HG03342 (cell line): ENCODE results near the gene KRTAP5-3.

Experiments
- ATAC-seq: cut with Tn5 transposase; IDR thresholded peaks from one replicate; pipeline ENCODE4 v1.9.1; 2021; ENCODE audit warnings: mild to moderate bottlenecking, moderate library complexity; ENCODE audit not compliant: unreplicated experiment

KRTAP5-3 gene

GRCh38 chr11:1643146-1643690 is 35.0 kb upstream of the KRTAP5-3 start:
- no peak for ATAC-seq

DNA sequence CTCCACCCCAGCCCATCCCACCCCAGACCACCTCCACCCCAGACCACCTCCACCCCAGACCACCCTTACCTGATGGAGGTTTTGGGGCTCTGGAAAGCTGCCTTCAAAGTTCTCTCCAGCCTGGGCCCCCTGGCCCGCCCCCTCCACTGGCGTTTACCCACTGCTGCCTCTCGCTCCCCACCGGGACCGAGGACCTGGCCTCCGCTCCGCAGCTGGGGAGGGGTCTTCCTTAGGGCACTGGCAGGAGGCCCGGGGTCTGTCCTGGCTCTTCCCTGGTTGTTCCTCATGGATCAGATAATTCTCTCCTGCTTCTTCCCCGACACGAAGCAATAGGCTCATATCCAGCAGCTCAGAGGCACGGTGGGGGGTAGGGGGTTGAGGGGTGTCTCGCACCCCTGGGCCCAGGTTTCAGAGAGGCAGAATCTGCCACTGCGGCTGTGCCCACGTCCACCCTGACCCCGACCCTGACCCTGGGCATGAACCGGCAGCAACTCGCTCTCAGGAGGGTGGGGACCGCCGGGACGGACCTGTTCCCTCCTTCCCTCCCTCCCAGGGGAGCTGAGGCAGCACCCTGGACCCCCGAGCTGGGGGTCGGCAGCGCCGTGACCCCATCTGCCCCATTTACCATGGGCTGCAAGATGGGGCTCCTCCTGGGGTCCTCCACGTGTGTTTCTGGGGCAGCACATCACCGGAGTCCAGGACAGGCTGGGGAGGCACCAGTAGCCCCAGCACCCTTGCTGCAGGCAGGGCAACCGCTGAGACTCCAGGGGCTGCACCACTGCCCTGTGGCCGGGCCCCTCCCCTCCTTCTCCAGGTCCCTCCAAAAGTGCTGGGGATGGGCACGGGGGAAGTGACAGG is 34.3 kb upstream of the KRTAP5-3 start:
- no peak for ATAC-seq

GRCh38 chr11:1641096-1641495 is 32.8 kb upstream of the KRTAP5-3 start:
- ATAC-seq: no peak

- ATAC-seq: no peak
These were observed 32.0 kb upstream of the KRTAP5-3 start for GRCh38 chr11:1640076-1640946.

DNA sequence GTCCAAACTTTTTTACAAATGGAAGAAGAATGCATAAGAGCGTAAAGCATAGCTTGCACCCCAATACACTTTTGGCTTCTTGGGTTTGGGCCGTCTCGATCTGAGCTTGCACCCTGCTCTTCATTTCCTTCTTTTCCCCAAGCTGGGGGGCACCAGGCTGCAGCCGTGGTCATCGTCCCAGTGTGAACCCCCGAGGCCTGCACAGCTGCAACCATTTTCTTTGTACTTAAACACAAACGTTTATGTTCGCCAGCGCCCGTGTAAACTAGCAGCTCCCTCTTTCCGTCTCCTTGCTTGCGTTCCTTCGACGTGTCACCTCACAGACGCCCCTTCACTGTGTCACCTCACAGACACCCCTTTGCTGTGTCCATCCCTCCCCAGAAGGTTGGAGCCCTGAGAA is 31.4 kb upstream of the KRTAP5-3 start:
- ATAC-seq: no peak

DNA sequence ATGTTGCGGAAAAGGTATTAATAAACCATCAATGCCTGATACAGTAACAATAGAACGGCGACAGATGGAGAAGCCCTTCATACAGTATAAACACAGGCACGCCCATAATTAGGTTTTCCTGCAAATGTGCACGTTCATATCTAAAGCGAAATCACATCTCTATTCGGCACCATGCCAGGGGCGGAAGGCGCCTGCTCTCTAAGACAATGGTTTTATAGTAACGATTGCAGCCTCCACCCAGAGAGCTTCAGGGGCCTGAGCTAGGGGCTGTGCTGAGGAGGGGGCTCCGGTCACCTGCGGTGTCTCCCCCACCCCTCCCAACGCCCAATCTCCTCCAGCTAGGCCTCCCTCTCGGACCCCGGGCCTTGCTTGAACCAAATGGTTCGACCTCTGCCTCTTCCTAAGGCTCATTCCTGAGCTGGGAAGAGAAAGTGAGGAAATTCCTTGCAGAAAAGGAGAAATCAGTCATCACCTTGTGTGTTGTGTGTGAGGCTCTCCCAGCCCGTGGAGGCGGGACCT is 30.9 kb upstream of the KRTAP5-3 start:
- ATAC-seq: no peak

- no peak for ATAC-seq
These were observed 30.1 kb upstream of the KRTAP5-3 start for GRCh38 chr11:1638344-1638743.

DNA sequence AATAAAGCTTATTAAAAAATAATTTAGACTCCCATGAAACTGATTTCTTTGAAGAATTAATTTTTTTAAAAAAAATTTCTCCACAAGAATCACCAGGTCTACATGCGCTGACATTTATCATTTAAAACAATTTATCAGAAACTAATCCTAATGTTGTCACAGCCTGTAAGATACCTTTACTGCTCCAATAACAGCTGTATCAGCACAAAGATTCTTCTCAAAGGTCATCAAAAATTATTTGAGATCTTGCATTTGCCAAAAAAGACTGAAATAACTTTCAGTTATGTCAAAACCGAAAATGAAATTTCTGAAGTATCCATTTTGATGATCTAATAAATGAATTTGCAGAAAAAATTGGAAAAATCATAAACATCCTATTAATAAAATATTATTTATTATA is 29.4 kb upstream of the KRTAP5-3 start:
- ATAC-seq: no peak

DNA sequence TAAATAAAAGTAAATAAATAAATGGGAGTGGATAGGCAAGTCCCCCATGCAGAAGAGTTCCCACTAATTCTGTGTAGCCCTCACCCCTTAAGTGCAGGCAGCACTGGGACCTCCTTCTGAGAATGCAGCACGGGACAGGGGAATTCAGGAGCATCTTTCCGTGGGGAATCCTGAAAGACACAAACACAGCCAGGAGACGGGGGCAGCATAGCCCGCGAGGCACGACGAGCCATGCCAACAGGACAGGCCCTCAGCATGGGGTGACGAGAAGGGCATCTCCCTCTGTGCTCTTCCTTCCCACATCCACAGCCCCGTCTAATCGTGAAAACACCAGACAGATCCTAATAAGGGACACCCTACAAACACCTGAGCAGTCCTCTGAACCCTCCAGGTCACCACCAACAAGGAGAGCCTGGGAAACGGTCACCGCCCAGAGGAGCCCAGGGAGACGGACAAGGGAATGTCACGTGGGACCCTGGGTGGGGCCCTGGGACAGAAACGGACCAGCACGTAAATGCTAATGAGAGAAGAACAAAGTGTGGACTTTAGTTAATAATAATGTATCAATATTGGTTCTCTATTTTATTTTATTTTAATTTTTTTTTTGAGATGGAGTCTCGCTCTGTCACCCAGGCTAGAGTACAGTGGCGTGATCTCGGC is 28.2 kb upstream of the KRTAP5-3 start:
- ATAC-seq: no peak

- no peak for ATAC-seq
These were observed 25.6 kb upstream of the KRTAP5-3 start for GRCh38 chr11:1633864-1634263.

- ATAC-seq: no peak
These were observed 23.9 kb upstream of the KRTAP5-3 start for GRCh38 chr11:1632053-1632714.

DNA sequence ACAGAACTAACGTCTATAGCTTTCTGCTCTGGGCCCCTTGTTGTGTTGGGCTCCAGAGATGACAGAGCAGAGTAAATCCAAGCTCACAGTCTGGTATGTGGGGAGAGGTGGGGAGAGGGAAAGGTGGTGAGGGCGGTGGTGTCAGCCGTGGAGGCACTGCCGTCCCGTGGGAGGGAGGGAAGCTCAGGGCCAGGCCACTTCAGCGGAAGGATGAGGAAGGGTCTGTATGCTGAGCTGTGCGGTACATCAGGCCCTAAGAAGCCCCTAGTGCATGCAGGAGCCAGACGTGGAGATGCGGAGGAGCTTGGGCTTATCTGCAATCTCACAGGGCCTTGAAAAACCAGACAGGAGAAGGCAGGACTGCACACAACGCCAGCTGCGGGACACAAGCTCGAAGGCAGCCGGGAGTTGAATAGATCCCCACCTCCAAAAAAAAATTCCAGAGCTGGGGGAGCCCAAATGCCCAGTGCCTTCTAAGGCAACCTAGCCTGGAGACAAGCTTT is 22.9 kb upstream of the KRTAP5-3 start:
- ATAC-seq: no peak

- ATAC-seq: no peak
These were observed 22.0 kb upstream of the KRTAP5-3 start for GRCh38 chr11:1630271-1630670.

- no peak for ATAC-seq
These were observed 21.3 kb upstream of the KRTAP5-3 start, which contains the start of gene KRTAP5-5 for GRCh38 chr11:1629326-1630185. Gene KRTAP5-5, plus strand, starts transcription at chr11:1629775. Its CDS starts 66 bp downstream, at chr11:1629841.

GRCh38 chr11:1628506-1629325 is 20.5 kb upstream of the KRTAP5-3 start:
- ATAC-seq: no peak

GRCh38 chr11:1625541-1625940 is 17.3 kb upstream of the KRTAP5-3 start:
- no peak for ATAC-seq

GRCh38 chr11:1624621-1625020 is 16.4 kb upstream of the KRTAP5-3 start:
- no peak for ATAC-seq

DNA sequence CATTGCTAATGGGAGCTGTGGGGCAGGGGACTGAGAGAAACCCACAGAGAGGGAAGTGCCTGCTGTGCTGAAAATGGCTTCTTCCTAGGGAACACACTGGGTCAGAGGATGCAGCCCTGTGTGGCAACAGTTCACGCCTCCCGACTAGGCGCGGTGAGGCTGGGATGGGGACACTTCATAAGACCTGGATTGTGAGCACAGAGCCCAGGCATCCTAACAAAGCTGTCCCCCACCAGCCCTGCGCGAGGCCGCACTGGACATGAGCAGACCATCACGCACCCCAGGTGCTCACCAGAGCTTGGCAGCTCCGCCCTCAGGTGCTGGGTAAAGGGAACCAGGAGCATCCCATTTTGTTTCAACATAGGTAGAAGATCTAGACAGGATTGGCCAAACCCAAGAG is 15.5 kb upstream of the KRTAP5-3 start:
- ATAC-seq: no peak
